ENCODE data around the gene KDR. TPM values are rescaled to one million over a fixed set of nuclear protein-coding genes. Genes with fewer than 3 reads are reported as not detected.

KDR gene
- total RNA-seq, 1 donor from 2014 or later, result 2.7 TPM

- H3K27ac Mint-ChIP-seq, result no peak overlapping the region
These were observed 44.1 kb upstream of the KDR start for GRCh38 chr4:55169352-55169961.

GRCh38 chr4:55162396-55162795 lies 37.0 kb upstream of the KDR start:
- no peak overlapping the region for H3K4me3 Mint-ChIP-seq
- no peak for DNase-seq (ENCODE audit: low spot score)
- H3K9ac ChIP-seq, result no peak overlapping the region
- no peak for TF ChIP-seq EZH2 (IDR thresholded peaks at IDR 0.05)
- TF ChIP-seq, protein P1, sequence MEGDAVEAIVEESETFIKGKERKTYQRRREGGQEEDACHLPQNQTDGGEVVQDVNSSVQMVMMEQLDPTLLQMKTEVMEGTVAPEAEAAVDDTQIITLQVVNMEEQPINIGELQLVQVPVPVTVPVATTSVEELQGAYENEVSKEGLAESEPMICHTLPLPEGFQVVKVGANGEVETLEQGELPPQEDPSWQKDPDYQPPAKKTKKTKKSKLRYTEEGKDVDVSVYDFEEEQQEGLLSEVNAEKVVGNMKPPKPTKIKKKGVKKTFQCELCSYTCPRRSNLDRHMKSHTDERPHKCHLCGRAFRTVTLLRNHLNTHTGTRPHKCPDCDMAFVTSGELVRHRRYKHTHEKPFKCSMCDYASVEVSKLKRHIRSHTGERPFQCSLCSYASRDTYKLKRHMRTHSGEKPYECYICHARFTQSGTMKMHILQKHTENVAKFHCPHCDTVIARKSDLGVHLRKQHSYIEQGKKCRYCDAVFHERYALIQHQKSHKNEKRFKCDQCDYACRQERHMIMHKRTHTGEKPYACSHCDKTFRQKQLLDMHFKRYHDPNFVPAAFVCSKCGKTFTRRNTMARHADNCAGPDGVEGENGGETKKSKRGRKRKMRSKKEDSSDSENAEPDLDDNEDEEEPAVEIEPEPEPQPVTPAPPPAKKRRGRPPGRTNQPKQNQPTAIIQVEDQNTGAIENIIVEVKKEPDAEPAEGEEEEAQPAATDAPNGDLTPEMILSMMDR (IDR thresholded peaks at IDR 0.05), result no peak
- TF ChIP-seq EZH2phosphoT487 (IDR thresholded peaks at IDR 0.05), result no peak
- H3K4me3 ChIP-seq, result no peak overlapping the region
- H3K36me3 Mint-ChIP-seq, result peaks cover 2% of the 10 kb centered on the region
- H3K4me1 ChIP-seq, result no peaks in the 10 kb centered on the region
- H3K4me1 Mint-ChIP-seq, result peaks cover 2% of the 10 kb centered on the region
- H3K79me2 ChIP-seq (ENCODE audit: low read depth), result no peaks in the 10 kb centered on the region
- H3K27me3 ChIP-seq, result no peaks in the 10 kb centered on the region
- H3K27me3 Mint-ChIP-seq (ENCODE audit: insufficient read depth, low read depth), result peaks cover 5% of the 10 kb centered on the region
- no peak overlapping the region for H3K27ac ChIP-seq
- no peak overlapping the region for H3K4me2 ChIP-seq
- peaks cover 12% of the 10 kb centered on the region for H3K9me3 Mint-ChIP-seq
- no peaks in the 10 kb centered on the region for H4K20me1 ChIP-seq (ENCODE audit: low read depth)
- H3K27ac Mint-ChIP-seq, result no peak overlapping the region
- H3K9me3 ChIP-seq (ENCODE audit: low read depth), result no peaks in the 10 kb centered on the region
- H2AFZ ChIP-seq (replicated peaks), result no peak overlapping the region
- H3F3A ChIP-seq (ENCODE audit: low read depth), result no peaks in the 10 kb centered on the region
- no peaks in the 10 kb centered on the region for H3K36me3 ChIP-seq

More at GRCh38 chr4:55169352-55169961, 44.1 kb upstream of the KDR start:
- Histone ChIP-seq H3F3A (ENCODE audit: low read depth) (peaks cover 3% of the 10 kb centered on the region), H3K9me3 (ENCODE audit: low read depth) (no peaks in the 10 kb centered on the region), H3K27me3 (no peaks in the 10 kb centered on the region), H3K36me3 (no peaks in the 10 kb centered on the region), H3K4me3 (no peak overlapping the region), H3K4me1 (no peaks in the 10 kb centered on the region), H3K79me2 (ENCODE audit: low read depth) (no peaks in the 10 kb centered on the region), H3K27ac (no peak overlapping the region), H4K20me1 (ENCODE audit: low read depth) (no peaks in the 10 kb centered on the region), H3K4me2 (peak overlapping the region; percentile 27), H3K9ac (no peak overlapping the region), H2AFZ (replicated peaks) (no peak overlapping the region)
- TF ChIP-seq EZH2 (IDR thresholded peaks at IDR 0.05), result no peak
- TF ChIP-seq, protein P1 (IDR thresholded peaks at IDR 0.05), result peak; percentile 29
- DNase-seq (ENCODE audit: low spot score), result peak; percentile 81
- H3K4me3 Mint-ChIP-seq, result no peak overlapping the region
- H3K9me3 Mint-ChIP-seq, result peaks cover 12% of the 10 kb centered on the region
- H3K4me1 Mint-ChIP-seq, result peaks cover 25% of the 10 kb centered on the region
- H3K36me3 Mint-ChIP-seq, result peaks cover 2% of the 10 kb centered on the region
- peaks cover 6% of the 10 kb centered on the region for H3K27me3 Mint-ChIP-seq (ENCODE audit: insufficient read depth, low read depth)

DNA sequence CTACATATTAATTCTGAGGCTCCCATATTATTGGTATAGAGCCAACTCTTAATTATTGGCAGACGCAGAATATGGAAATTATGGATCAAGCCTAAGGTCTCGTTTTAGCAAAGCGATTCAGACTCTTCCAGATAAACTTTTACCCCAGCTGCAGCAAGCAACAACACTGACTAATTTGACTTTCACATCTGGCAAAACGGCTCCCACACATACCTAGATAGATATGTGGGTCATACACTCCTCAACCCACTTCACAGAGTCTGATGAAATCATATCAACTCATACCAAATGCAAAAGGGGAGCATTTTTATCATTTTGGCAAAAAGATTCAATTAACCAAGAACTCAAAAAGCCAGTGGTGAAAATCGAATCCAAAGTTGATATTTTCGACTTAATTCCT lies 36.3 kb upstream of the KDR start:
- no peaks in the 10 kb centered on the region for H3K27me3 ChIP-seq
- H3K9me3 Mint-ChIP-seq, result peaks cover 10% of the 10 kb centered on the region
- peaks cover 5% of the 10 kb centered on the region for H3K27me3 Mint-ChIP-seq (ENCODE audit: insufficient read depth, low read depth)
- H3K4me2 ChIP-seq, result no peak overlapping the region
- H3K4me1 Mint-ChIP-seq, result peaks cover 2% of the 10 kb centered on the region
- H3K36me3 Mint-ChIP-seq, result peaks cover 2% of the 10 kb centered on the region
- no peak overlapping the region for H3K9ac ChIP-seq
- no peaks in the 10 kb centered on the region for H3K9me3 ChIP-seq (ENCODE audit: low read depth)
- no peak for DNase-seq (ENCODE audit: low spot score)
- H3K4me3 ChIP-seq, result no peak overlapping the region
- TF ChIP-seq EZH2 (IDR thresholded peaks at IDR 0.05) (no peak), EZH2phosphoT487 (IDR thresholded peaks at IDR 0.05) (no peak)
- TF ChIP-seq, protein P1 (IDR thresholded peaks at IDR 0.05), result no peak
- H3K36me3 ChIP-seq, result no peaks in the 10 kb centered on the region
- H3K79me2 ChIP-seq (ENCODE audit: low read depth), result no peaks in the 10 kb centered on the region
- H3F3A ChIP-seq (ENCODE audit: low read depth), result no peaks in the 10 kb centered on the region
- no peak overlapping the region for H3K27ac Mint-ChIP-seq
- H4K20me1 ChIP-seq (ENCODE audit: low read depth), result no peaks in the 10 kb centered on the region
- H3K4me3 Mint-ChIP-seq, result no peak overlapping the region
- no peak overlapping the region for H2AFZ ChIP-seq (replicated peaks)
- H3K4me1 ChIP-seq, result no peaks in the 10 kb centered on the region
- no peak overlapping the region for H3K27ac ChIP-seq

Data from neural progenitor cell (in vitro differentiated cells).